HCT116 (cell line): ENCODE measurements around the gene SOX30.
"Not testable (repeated sequence)": the region's sequence is repeated elsewhere in the genome, so short reads cannot be mapped to it uniquely, and the experiment has no call there.

Source experiments
- CBX3 ChIP-seq: IDR thresholded peaks from 2 replicates; pipeline ENCODE4 v1.6.1; 2012; ENCODE audit warnings: low read depth
- CTCF ChIP-seq, 3 experiments: fragments of 200-600 bp in 1 of 3; sonication (generic) in 1 of 3; IDR thresholded peaks in 2 of 3; conservative IDR thresholded peaks in 1 of 3; 2 replicates each; pipeline ENCODE4 v1.5.1; 2012 to 2017; ENCODE audit warnings: low read depth in 2 of 3, low read length in 2 of 3, antibody characterized with exemption in 1 of 3, borderline replicate concordance in 1 of 3, control low read depth in 1 of 3, mild to moderate bottlenecking in 1 of 3, mixed read lengths in 1 of 3, mixed run types in 1 of 3, moderate library complexity in 1 of 3; ENCODE audit not compliant: insufficient read depth in 1 of 3
- EZH2 ChIP-seq: fragments of 200-600 bp; sonication (generic); IDR thresholded peaks from 2 replicates; pipeline ENCODE4 v1.6.1; 2017; ENCODE audit warnings: antibody characterized with exemption, mixed run types
- EZH2phosphoT487 ChIP-seq: fragments of 200-600 bp; IDR thresholded peaks from 2 replicates; pipeline ENCODE4 v1.6.1; 2018; ENCODE audit warnings: antibody characterized with exemption, borderline replicate concordance
- MAX ChIP-seq: IDR thresholded peaks from 2 replicates; pipeline ENCODE4 v1.6.1; 2012
- POLR2A ChIP-seq: IDR thresholded peaks from 2 replicates; pipeline ENCODE4 v1.7.0; 2011; ENCODE audit warnings: borderline replicate concordance; ENCODE audit not compliant: insufficient read depth, insufficient read length; ENCODE audit errors: extremely low read depth
- POLR2AphosphoS5 ChIP-seq: IDR thresholded peaks from 2 replicates; pipeline ENCODE4 v1.6.1; 2011; ENCODE audit warnings: mild to moderate bottlenecking, low read depth, low read length, moderate library complexity
- RAD21 ChIP-seq: IDR thresholded peaks from 2 replicates; pipeline ENCODE4 v1.6.1; 2012; ENCODE audit warnings: low read depth, mild to moderate bottlenecking

- not testable (repeated sequence) for TF ChIP-seq EZH2; CTCF (IDR thresholded peaks at IDR 0.05 in 2 of 3, conservative IDR thresholded peaks at IDR 0.05 in 1 of 3; ENCODE audit: borderline replicate concordance in 1 of 3, insufficient read depth in 1 of 3, low read depth in 2 of 3, low read length in 2 of 3); POLR2A; EZH2phosphoT487; RAD21; MAX; CBX3; POLR2AphosphoS5
Measured at GRCh38 chr5:157686276-157687197, 34.3 kb upstream of the SOX30 start.
